Measurements from ENCODE around the gene STRA6. TPM values are rescaled to one million over a fixed set of nuclear protein-coding genes. Genes with fewer than 3 reads are reported as not detected.
A peak's percentile ranks its signal among the peaks of the same experiment; 100 is the strongest.

Gene STRA6
- polyA plus RNA-seq, 1 donor, result 0.68 TPM

DNA sequence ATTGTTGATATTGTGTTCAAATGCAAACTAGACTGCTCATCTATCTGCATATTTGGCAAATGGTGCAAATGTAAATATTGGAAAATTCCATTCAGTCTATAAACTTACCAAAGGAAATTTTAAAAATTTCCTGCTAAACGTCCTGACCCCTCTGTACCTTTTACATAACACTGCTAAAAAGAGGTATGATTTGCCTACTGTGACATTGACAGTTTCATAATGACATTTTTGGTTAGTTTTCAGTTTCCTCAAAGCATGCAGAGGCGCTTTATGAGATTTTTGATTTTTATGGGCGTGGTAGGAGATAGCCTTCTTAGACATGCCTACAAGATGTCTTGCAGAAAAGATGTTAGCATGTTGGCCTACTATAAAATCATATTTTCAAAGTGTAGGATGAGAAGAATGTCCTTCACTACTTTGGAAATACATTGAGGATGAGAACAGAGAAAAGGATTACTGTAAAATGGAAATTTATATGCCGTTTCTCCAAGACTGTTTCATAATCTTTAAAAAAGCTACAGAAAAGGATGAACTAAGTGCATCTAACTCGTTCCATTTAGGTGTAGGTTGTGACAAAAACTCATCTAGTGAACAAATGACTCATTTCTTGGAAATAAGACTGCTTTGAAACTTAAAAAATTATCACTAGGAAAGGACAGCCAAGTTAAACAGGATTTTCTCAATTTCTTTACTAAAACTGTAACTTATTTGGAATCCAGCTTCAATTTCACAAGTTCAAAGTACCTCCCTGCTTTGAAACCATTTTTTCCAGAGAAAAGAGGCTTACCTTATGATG lies 43.5 kb downstream of the STRA6 start:
- no peak for DNase-seq

DNA sequence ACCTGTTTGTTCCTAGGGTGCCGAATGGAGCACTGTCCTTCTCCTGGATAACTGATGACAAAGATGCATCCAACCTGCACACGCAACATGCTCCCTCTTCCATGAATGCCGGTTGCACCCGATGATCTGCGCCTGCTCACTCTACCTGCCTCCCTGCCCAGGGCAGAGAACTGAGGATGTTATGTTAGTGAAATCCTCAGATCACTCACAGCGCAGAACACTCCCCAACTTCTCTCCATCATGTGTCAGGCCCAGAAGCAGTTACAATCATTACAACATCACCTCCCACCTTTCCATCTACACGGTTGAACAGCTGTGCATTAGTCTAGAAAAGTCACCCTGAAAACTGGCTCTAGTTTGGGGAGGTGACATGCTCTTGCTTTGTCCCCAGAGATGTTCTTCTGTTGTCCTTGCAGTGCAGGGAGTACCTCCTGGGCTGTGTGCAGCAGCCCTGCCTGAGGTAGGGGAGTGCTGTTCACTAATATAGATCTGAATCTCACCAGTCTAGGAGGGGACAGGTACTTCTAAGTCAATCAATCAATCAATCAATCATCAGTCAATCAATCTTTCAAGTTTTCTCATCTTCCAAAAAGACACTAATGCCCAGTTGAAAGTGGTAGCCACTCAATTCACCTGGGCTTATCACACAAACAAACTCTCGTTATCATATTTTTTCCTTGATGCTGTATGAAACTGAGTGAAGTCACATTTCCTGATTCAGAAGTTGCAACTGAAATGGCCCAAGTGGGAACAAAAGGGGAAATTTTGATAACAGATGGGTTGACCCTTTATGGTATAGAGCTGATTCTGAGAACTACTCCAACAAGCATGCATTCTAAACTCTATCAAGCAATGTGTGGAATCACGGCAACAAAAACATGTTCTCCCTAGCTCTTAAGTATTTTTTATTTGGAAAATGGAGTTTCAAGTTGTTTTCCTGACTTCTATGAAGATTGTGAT lies 44.4 kb downstream of the STRA6 start:
- DNase-seq, result no peak

DNA sequence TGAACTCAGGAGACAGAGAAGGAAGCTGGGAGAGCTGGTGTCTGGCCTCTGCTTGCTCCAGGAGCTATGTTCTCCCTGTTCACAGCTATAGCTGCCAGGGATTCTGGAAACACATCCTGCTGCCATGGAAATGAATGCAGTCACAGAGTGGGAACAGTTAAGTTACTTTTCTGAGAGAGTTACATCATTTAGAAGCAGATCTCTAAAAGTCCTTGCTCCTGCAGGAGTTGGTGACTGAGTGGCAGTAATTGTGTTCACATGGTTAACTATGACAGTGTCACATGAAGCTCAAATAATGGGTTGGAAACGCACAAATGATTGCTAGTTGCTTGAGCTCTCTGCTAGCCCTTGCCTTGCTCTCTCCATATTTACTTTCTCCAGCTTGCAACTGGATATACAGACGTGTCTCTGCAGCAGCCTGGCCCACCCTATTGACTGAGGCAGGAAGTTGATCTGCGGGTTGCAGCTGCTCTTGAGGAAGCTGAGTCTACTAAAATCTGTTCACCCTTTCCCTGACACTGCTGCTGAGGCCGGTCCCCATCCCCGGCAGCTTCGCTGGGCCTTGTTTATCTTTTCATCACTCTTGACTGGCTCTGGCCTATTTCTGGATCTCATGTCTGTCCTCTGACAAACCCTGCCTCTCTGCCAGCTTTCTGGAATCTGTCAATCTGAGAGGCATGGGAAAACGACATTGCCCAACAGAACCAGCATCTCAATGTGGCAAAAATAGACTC lies 45.7 kb downstream of the STRA6 start:
- peak; percentile 70 for DNase-seq

DNA sequence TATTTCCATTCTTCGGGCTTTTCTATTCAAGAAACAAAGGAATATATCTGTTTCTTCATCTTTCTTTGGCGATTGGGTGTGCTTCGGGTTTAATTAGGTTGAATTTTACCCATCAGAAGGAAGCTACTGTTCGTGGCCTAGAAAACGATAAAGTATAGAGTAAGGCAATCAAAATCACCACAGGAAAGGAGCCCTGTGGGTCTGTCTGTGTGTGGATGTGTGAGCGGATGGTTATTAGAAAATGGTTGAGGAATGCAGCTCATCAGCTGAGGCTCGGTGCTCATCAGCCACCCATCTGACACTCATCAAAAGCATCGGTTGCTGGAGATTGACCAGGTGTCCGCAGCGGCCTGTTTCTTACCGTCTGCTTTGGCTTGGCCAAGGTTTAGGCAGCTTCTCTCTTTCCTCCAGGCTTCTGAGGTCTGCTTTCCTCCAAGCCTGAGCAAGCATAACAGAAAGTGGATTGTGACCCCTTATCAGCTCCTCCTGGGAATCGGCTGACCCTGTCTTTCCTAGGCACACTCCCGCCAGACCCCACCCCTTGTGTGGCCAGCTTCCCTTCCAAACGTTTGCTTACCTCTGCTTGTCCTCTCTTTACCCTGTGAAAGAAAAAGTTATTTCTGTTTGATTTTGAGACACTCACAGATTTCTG lies 46.7 kb downstream of the STRA6 start:
- DNase-seq, result no peak

DNA sequence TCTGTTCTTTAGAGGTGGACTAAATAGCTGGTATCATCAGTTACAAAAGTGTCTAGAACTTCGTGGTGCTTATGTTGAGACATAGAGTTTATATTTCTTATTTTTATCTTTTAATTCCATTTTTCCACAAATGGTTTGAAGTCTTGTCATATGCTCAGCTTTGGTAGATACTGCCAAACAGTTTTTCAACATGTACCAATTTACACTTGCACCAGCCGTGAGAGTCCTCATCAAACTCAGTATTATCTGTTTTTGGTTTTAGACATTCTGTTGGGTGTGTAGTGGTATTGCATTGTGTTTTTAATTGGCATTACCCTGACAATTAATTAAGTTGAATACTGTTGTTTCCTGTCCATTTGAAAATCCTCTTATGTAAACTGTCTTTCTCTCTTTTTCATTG lies 55.5 kb downstream of the STRA6 start:
- no peak for DNase-seq

DNA sequence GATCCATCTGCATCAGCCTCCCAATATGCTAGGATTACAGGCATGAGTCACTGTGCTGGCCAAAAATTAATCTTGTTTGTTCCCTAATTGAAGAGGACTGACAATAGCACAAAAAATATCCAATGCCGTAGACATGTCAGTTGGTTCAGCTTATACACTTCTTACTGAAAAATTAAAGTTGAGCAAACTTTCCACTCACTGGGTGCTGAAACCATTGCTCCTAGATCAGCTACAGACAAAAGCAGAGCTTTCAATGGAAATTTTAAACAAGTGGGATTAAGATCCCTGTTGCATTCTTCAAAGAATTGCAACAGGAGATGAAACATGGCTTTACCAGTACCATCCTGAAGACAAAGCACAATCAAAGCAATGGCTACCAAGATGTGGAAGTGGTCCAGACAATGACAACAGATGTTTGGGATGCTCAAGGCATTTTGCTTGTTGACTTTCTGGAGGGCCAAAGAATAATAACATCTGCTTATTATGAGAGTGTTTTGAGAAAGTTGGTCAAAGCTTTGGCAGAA lies 56.2 kb downstream of the STRA6 start:
- DNase-seq, result no peak

DNA sequence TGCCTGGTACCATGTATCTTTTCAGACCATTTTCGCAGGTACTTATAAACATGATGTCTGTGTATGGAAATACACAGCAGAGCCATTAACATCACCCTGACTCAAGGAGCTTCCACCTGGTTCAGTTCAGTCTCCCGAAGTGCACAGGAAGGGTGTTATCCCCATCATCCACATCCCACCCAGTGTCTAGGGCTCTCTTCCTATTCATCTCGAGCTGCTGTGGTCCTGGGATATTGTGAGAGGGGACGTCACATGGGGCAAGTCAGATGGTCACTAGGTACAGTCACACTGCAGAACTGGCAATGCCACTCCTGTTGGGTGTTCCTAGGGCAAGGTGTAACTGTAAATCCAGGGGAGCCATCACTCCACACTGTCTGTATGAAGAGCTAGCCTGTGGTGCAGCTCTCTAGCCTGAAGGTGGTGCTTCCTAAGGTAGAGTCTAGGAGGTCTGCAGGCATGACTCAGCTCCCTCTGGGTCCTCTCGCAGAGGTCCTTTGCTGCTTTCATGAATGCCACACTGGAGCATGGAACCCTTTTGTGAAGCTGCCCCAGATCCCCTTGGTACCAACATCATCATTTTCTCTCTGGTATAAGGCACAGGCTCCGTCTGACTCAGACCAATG lies 58.3 kb downstream of the STRA6 start:
- DNase-seq, result no peak

DNA sequence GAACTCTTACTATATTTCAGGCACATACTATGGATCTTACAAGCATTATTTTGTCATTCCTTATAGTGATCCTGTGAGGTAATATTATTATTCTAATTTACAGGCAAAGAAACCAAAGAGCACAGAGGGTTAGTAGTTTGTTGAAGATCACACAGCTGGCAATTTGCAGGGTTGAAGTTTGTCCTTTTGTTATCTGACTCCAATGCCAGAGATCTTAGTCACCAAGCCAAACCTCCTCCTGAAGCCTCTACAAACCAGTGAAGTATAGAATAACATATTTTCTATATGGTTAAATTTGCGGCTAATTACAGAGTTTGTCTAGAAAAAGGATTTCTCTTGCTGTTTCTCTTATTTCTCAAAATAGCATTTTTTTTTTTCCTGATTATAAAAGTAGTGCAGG lies 61.0 kb downstream of the STRA6 start:
- no peak for DNase-seq

DNA sequence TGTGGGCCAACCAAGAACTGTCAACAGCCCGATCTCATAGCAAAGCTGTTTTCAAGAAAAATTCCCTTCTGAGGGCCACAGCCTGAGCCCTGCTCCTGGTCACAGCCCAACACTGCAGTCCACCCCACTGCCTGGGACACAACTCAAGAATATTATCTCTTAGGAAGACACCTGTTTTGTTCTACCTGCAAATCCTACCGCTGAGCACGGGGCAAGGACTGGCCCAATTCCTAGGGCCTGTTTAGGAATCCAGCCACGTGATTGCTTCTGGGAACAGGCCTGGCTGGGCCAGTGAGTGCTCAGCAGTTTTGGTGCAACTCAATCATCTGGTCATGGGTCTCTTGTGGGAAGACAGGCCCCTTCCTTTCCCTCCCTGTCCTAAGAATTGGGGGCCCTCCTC lies 63.9 kb downstream of the STRA6 start:
- no peak for DNase-seq

DNA sequence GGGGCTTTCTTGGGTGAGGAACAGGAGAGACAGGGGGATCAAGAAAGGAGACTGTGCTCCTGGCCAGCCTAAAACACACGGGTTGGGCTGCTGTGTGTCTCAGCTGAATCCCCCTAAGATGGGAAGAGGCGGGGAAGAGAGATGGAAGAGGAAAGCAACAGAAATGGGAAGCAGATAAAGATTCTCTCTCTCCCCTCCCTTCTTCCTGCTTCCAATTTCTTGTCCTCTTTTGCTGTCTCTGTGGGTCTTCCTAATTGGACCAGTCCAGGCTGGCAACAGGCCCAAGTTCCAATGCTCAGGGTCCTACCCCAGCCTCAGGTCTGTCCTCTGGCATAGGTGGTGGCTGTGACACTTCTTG lies 65.1 kb downstream of the STRA6 start:
- no peak for DNase-seq

DNA sequence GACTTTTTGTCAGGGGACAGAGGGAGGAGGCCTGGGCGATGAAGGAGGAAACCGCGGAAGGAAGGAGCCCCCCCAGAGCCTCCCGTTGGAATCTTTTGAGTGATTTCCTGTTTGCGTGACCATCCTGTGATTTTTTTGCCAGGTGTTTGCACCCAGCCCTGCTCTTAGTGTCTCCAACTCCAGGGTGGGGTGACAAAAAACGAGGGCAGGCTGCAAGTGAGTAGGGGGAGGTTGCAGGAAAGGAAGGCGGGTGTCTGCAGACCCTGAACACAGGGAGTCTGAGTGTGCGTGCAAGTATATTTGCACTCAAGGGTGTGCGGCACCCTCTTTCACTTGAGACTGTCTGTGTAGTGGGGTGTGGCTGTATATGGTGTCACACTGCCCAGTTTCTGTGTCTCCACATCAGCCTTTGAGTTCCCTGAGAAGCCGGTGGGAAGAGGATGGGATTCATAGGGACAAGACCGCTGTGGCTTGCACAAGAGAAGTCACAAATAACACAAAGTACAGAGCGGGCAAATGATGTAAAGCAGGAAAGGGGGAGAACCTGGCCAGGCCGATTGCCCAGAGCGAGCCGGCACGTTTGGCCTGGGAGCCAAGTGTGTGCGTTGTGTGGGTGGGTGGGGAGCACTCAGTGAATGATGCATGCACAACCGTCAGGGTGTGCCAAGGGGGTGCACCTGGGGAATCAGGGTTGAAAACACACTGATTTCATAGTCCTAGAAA lies 65.6 kb downstream of the STRA6 start:
- DNase-seq, result no peak

DNA sequence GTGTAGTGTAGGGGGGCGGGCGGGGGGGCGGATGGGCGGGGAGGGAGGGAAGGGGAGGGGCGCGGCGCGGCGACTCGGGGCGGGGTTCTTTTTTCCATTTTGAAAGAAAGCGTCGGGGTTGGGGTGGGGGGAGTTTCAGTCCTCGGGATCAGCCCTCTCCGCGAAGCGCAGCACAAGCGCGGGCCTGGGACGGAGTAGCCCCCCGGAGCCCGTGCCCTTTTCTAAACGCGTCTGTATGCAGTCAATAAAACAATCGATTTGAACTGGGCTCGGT lies 66.1 kb downstream of the STRA6 start:
- DNase-seq, result peak; percentile 67

DNA sequence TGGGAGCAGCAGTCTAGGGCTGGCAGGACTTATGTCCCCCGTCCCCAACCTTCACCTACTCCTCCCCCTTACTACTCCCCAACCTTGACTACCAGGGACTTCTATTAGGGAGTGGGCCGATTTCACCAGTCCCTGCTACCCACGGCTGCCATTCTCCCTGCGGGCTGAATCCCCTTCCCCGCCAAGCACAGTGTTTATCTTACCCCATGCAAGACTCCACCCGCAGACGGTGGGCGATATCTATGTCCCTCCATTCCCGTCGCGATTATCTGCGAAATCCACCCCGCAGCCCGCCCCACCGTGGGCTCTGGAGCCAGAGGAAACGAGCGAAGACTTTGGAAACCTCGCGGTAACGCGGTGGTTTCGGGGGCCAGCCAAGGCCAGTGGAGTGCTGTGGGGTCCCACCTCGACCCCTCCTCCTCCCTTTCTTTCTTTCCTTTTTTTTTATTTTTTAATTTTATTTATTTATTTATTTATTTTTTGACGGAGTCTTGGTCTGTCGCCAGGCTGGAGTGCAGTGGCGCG lies 67.5 kb downstream of the STRA6 start:
- no peak for DNase-seq

DNA sequence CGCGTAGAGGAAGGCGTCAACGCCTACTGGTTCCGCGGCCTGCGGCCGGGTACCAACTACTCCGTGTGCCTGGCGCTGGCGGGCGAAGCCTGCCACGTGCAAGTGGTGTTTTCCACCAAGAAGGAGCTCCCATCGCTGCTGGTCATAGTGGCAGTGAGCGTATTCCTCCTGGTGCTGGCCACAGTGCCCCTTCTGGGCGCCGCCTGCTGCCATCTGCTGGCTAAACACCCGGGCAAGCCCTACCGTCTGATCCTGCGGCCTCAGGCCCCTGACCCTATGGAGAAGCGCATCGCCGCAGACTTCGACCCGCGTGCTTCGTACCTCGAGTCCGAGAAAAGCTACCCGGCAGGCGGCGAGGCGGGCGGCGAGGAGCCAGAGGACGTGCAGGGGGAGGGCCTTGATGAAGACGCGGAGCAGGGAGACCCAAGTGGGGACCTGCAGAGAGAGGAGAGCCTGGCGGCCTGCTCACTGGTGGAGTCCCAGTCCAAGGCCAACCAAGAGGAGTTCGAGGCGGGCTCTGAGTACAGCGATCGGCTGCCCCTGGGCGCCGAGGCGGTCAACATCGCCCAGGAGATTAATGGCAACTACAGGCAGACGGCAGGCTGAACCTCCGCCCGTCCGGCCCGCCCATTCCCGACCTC lies 68.1 kb downstream of the STRA6 start:
- DNase-seq, result no peak

DNA sequence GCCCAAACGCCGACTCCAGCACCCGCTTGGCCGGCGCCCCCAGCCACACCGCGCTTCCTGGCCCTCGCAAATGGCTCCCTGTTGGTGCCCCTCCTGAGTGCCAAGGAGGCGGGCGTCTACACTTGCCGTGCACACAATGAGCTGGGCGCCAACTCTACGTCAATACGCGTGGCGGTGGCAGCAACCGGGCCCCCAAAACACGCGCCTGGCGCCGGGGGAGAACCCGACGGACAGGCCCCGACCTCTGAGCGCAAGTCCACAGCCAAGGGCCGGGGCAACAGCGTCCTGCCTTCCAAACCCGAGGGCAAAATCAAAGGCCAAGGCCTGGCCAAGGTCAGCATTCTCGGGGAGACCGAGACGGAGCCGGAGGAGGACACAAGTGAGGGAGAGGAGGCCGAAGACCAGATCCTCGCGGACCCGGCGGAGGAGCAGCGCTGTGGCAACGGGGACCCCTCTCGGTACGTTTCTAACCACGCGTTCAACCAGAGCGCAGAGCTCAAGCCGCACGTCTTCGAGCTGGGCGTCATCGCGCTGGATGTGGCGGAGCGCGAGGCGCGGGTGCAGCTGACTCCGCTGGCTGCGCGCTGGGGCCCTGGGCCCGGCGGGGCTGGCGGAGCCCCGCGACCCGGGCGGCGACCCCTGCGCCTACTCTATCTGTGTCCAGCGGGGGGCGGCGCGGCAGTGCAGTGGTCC lies 68.7 kb downstream of the STRA6 start:
- no peak for DNase-seq

DNA sequence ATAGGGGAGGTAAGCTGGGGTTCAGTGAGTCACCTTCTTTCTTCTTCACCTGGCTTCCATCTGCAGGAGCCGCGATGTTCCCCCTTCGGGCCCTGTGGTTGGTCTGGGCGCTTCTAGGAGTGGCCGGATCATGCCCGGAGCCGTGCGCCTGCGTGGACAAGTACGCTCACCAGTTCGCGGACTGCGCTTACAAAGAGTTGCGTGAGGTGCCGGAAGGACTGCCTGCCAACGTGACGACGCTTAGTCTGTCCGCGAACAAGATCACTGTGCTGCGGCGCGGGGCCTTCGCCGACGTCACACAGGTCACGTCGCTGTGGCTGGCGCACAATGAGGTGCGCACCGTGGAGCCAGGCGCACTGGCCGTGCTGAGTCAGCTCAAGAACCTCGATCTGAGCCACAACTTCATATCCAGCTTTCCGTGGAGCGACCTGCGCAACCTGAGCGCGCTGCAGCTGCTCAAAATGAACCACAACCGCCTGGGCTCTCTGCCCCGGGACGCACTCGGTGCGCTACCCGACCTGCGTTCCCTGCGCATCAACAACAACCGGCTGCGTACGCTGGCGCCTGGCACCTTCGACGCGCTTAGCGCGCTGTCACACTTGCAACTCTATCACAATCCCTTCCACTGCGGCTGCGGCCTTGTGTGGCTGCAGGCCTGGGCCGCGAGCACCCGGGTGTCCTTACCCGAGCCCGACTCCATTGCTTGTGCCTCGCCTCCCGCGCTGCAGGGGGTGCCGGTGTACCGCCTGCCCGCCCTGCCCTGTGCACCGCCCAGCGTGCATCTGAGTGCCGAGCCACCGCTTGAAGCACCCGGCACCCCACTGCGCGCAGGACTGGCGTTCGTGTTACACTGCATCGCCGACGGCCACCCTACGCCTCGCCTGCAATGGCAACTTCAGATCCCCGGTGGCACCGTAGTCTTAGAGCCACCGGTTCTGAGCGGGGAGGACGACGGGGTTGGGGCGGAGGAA lies 69.6 kb downstream of the STRA6 start:
- DNase-seq, result no peak

DNA sequence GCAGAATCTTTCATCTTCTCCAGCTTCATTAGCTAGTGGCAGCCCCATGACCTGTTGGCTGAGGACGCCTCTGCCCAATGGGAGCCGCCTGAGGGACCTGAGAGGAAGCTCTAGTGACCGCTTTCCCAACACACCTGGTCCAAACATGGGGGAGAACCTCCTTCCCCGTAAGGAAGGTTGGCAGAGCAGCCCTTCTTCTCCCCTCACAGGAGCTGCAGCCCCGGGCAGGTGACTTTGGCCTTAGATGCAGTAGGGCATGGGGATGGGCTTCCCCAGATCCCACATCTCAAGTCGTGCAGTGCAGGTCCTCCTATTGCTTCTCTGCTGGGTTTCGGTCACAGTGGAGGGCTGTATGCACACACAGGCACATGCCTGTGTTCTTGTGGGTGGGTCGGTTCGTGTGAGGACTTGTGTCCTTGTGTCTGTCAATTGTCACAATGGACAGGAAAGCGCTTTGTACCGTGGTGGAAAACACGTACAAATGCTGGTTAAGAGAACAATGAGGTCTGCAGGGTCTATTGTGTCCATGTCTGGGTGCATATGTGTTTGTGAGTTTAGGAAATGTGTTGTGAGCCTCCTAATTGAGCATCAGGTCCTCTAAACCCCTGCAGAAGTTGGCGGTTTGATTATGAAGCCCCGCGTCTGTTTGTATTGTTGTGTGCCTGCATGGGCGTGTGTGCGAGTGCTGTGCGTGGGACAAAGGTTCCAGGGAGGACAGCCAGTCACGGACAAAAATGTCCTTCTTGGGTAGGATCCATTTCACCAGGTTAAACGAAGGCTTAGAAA lies 70.8 kb downstream of the STRA6 start:
- no peak for DNase-seq

Data from hindlimb muscle (tissue), 1 donor.